Kidney epithelial cell (primary cell): ENCODE measurements around the gene UTY. TPM values are rescaled to one million over a fixed set of nuclear protein-coding genes. Genes with fewer than 3 reads are reported as not detected.

Experiments
- DNase-seq: peaks from one replicate; pipeline ENCODE4 v3.0.0-alpha.2; 2010; ENCODE audit warnings: low read depth
- H3K27me3 ChIP-seq: 2 replicates; pipeline ENCODE4 v1.6.0; 2011; ENCODE audit warnings: low read length; ENCODE audit not compliant: control insufficient read depth, insufficient read depth
- H3K36me3 ChIP-seq: 2 replicates; pipeline ENCODE4 v1.5.1; 2011; ENCODE audit warnings: low read length; ENCODE audit not compliant: control insufficient read depth, insufficient read depth
- H3K4me3 ChIP-seq: 2 replicates; pipeline ENCODE4 v1.5.1; 2011; ENCODE audit warnings: low read depth, mild to moderate bottlenecking, control low read depth, low read length
- CTCF ChIP-seq: IDR thresholded peaks from 2 replicates; pipeline ENCODE4 v1.5.1; 2011; ENCODE audit warnings: mild to moderate bottlenecking, moderate library complexity, low read length, control low read depth, inconsistent platforms; ENCODE audit not compliant: insufficient read depth, poor library complexity, severe bottlenecking
- total RNA-seq: library from RNA; depleted of rRNA; stranded (reverse); fragments of >200 nt; gene quantifications from 2 replicates; pipeline ENCODE4 v1.2.3, GENCODE V29; 2015

The UTY gene
- total RNA-seq, 1 donor from 2014 or later = 9.8 TPM

DNA sequence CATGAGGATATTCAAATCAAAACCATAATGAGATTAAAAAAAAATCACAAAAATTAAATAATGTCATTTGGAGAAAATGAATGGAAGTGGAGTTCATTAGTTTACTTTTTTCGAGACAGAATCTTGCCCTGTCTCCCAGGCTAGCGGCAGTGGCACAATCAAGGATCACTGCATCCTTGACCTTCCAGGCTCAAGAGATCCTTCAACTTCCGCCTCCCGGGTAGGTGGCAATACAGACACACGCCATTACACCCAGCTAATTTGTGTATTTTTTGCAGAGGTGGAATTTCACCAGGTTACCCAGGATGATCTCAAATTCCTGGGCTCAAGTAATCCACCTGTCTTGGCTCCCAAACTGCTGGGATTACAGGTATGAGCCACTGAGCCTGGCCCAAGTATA is 236.1 kb downstream of the UTY start:
- no peak for TF ChIP-seq CTCF
- H3K27me3 ChIP-seq = no peaks in the 10 kb centered on the region
- H3K4me3 ChIP-seq = no peak overlapping the region
- H3K36me3 ChIP-seq = no peaks in the 10 kb centered on the region
- no peak for DNase-seq

DNA sequence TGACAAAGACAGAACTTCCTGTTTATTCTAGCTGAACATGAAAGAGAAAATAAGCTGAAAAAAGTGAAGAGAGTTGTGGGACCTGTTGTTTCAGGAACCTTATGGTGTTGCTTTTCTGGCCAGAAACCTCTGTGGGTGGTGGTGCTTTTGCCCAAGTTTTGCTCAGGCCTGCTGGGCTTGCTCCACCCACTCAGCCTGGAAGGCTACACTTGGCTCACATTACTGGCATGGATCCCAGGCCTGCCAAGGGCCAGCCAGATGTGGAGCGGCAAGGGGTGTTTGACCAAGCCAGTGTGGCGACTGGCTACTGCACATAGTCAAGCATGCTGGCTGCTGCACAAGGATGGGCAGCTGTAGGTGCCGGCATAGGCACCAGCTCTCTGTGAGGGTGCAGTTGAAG is 245.9 kb downstream of the UTY start:
- DNase-seq = no peak
- Histone ChIP-seq H3K36me3 (no peaks in the 10 kb centered on the region), H3K4me3 (no peak overlapping the region), H3K27me3 (no peaks in the 10 kb centered on the region)
- no peak for TF ChIP-seq CTCF

GRCh38 chrY:13233118-13233517 is 246.7 kb downstream of the UTY start:
- no peak for DNase-seq
- H3K4me3 ChIP-seq = no peak overlapping the region
- no peak for TF ChIP-seq CTCF
- H3K36me3 ChIP-seq = no peaks in the 10 kb centered on the region
- no peaks in the 10 kb centered on the region for H3K27me3 ChIP-seq

DNA sequence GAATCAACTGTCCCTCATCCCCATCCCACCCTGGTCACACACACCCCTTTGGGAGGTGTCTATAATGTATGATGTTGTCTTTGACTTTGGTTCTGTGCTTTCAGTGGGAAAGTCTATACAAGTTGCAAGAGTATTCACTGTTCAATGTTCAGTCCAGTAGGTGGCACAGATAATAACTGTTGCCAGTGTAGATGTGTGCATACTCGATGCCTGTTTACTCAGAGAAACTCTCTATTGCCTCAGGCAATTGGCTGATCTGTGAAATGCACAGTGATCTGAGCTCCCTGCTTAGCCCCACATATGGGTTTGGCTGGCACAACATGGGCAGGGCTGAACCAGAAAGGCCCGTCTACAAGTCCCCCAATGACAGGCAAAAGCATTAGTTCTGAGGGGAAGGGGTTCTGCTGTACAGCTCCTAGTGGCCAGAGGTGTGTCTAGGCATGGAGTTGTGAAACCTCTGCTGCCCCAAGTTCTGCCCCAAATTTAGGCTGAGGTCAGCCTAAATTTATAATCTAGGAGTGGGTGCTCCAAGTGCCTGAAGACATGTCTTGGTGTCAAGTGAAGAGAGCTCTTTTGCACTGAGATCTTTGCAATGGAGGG is 252.4 kb downstream of the UTY start:
- Histone ChIP-seq H3K27me3 (no peaks in the 10 kb centered on the region), H3K36me3 (no peaks in the 10 kb centered on the region), H3K4me3 (no peak overlapping the region)
- no peak for TF ChIP-seq CTCF
- DNase-seq = no peak

- no peak for DNase-seq
- TF ChIP-seq CTCF = no peak
- Histone ChIP-seq H3K4me3 (no peak overlapping the region), H3K27me3 (no peaks in the 10 kb centered on the region), H3K36me3 (no peaks in the 10 kb centered on the region)
Observed at GRCh38 chrY:13210961-13211646, 268.7 kb downstream of the UTY start.

DNA sequence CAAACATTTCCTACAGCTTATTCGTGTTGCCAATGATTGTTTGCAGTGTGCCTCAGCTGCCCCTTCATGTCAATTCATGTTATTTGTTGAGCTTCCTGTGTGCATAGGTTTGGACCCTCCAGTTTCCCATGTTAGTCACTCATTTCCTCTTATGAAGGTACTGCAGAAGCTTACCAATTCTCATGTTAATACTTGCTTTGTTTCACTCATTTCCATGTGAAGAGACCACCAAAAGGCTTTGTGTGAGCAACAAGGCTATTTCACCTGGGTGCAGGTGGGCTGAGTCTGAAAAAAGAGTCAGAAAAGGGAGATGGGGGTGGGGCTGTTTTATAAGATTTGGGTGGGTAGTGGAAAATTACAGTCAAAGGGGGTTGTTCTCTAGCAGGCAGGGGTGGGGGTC is 274.6 kb downstream of the UTY start:
- no peak for DNase-seq
- H3K4me3 ChIP-seq = no peak overlapping the region
- H3K36me3 ChIP-seq = no peaks in the 10 kb centered on the region
- H3K27me3 ChIP-seq = no peaks in the 10 kb centered on the region
- no peak for TF ChIP-seq CTCF
